WTC11 (cell line): ENCODE measurements around the gene NSUN2.

Source experiments
- CREB1 ChIP-seq: sonication (generic); formaldehyde crosslinking; IDR thresholded peaks from 2 replicates; pipeline ENCODE4 v1.8.0; 2023; ENCODE audit warnings: mild to moderate bottlenecking, missing genetic modification reagents
- ELF4 ChIP-seq: sonication (generic); formaldehyde crosslinking; IDR thresholded peaks from 2 replicates; pipeline ENCODE4 v1.8.1; 2022; ENCODE audit warnings: low read depth, mild to moderate bottlenecking, moderate library complexity, missing genetic modification reagents
- NR2C2 ChIP-seq: sonication (generic); formaldehyde crosslinking; IDR thresholded peaks from 2 replicates; pipeline ENCODE4 v1.8.0; 2022; ENCODE audit warnings: mild to moderate bottlenecking, missing genetic modification reagents
- RELA ChIP-seq: sonication (generic); formaldehyde crosslinking; IDR thresholded peaks from 2 replicates; pipeline ENCODE4 v1.8.1; 2022; ENCODE audit warnings: missing genetic modification reagents, mild to moderate bottlenecking, borderline replicate concordance
- SP1 ChIP-seq: sonication (generic); formaldehyde crosslinking; conservative IDR thresholded peaks from 2 replicates; pipeline ENCODE4 v1.8.1; 2022; ENCODE audit warnings: missing genetic modification reagents
- TEAD4 ChIP-seq: sonication (generic); formaldehyde crosslinking; IDR thresholded peaks from 2 replicates; pipeline ENCODE4 v1.8.0; 2022; ENCODE audit warnings: mild to moderate bottlenecking, missing genetic modification reagents
- TF ChIP-seq, protein P1 (sequence below): sonication (generic); formaldehyde crosslinking; IDR thresholded peaks from 2 replicates; pipeline ENCODE4 v1.8.0; 2022; ENCODE audit warnings: mild to moderate bottlenecking, missing genetic modification reagents
- TF ChIP-seq, protein P2 (sequence below): fragments of 200-600 bp; IDR thresholded peaks from 2 replicates; pipeline ENCODE4 v1.8.0; 2022; ENCODE audit warnings: antibody characterized with exemption
- TF ChIP-seq, protein P3 (sequence below): fragments of 250-450 bp; sonication (Bioruptor Pico); IDR thresholded peaks from 2 replicates; pipeline ENCODE4 v1.9.0; 2021; ENCODE audit warnings: moderate library complexity, mild to moderate bottlenecking, inconsistent platforms, borderline replicate concordance
- TF ChIP-seq, protein P4 (sequence below): sonication (generic); formaldehyde crosslinking; IDR thresholded peaks from 2 replicates; pipeline ENCODE4 v1.8.1; 2023; ENCODE audit warnings: mild to moderate bottlenecking, moderate library complexity, missing genetic modification reagents

DNA sequence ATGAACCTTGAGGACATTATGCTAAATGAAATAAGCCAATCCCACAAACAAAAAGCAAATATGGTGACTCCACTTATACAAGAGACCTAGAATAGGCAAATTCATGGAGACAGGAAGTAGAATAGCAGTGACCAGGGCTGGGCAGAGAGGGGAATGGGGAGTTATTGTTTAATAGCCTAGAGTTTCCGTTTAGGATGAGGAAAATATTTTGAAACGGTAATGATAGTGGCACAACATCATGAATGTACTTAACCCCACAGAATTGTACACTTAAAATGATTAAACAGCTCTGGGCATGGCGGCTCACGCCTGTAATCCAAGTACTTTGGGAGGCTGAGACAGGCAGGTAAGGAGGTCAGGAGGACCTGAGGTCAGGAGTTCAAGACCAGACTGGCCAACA, 65.8 kb downstream of the NSUN2 start:
- TF ChIP-seq NR2C2 (CRISPR knock-in tag) (no peak), TEAD4 (CRISPR knock-in tag) (no peak), SP1 (CRISPR knock-in tag) (no peak), ELF4 (no peak), RELA (CRISPR knock-in tag) (no peak), CREB1 (CRISPR knock-in tag) (no peak)
- TF ChIP-seq, protein P1, sequence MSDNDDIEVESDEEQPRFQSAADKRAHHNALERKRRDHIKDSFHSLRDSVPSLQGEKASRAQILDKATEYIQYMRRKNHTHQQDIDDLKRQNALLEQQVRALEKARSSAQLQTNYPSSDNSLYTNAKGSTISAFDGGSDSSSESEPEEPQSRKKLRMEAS (CRISPR knock-in tag), result no peak
- TF ChIP-seq, protein P2, sequence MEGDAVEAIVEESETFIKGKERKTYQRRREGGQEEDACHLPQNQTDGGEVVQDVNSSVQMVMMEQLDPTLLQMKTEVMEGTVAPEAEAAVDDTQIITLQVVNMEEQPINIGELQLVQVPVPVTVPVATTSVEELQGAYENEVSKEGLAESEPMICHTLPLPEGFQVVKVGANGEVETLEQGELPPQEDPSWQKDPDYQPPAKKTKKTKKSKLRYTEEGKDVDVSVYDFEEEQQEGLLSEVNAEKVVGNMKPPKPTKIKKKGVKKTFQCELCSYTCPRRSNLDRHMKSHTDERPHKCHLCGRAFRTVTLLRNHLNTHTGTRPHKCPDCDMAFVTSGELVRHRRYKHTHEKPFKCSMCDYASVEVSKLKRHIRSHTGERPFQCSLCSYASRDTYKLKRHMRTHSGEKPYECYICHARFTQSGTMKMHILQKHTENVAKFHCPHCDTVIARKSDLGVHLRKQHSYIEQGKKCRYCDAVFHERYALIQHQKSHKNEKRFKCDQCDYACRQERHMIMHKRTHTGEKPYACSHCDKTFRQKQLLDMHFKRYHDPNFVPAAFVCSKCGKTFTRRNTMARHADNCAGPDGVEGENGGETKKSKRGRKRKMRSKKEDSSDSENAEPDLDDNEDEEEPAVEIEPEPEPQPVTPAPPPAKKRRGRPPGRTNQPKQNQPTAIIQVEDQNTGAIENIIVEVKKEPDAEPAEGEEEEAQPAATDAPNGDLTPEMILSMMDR, result no peak
- TF ChIP-seq, protein P3, sequence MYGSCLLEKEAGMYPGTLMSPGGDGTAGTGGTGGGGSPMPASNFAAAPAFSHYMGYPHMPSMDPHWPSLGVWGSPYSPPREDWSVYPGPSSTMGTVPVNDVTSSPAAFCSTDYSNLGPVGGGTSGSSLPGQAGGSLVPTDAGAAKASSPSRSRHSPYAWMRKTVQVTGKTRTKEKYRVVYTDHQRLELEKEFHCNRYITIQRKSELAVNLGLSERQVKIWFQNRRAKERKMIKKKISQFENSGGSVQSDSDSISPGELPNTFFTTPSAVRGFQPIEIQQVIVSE, result no peak
- TF ChIP-seq, protein P4, sequence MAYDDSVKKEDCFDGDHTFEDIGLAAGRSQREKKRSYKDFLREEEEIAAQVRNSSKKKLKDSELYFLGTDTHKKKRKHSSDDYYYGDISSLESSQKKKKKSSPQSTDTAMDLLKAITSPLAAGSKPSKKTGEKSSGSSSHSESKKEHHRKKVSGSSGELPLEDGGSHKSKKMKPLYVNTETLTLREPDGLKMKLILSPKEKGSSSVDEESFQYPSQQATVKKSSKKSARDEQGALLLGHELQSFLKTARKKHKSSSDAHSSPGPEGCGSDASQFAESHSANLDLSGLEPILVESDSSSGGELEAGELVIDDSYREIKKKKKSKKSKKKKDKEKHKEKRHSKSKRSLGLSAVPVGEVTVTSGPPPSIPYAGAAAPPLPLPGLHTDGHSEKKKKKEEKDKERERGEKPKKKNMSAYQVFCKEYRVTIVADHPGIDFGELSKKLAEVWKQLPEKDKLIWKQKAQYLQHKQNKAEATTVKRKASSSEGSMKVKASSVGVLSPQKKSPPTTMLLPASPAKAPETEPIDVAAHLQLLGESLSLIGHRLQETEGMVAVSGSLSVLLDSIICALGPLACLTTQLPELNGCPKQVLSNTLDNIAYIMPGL (CRISPR knock-in tag), result no peak
